Right lobe of liver (tissue), 6 donors: ENCODE measurements around the gene PTBP3. TPM values are rescaled to one million over a fixed set of nuclear protein-coding genes. Genes with fewer than 3 reads are reported as not detected.

Source experiments
- ATAC-seq, 4 donors: fragments of 200-7000 bp; cut with Tn5 transposase; one replicate each; pipeline ENCODE4 v1.9.1; 2020; ENCODE audit warnings: mild to moderate bottlenecking in 4 of 4, moderate library complexity in 4 of 4
- DNase-seq, 3 donors: peaks; one replicate each; pipeline ENCODE4 v3.0.0-alpha.2; 2020
- H3K27ac ChIP-seq, 3 donors: fragments of 200-600 bp; one replicate each; pipeline ENCODE4 v1.8.0; 2022
- H3K27me3 ChIP-seq, 2 donors: fragments of 200-600 bp; one replicate each; pipeline ENCODE4 v1.8.0; 2022
- H3K36me3 ChIP-seq, 4 donors: fragments of 200-600 bp; sonication (generic) in 1 of 4; one replicate each; pipeline versions ENCODE4 v1.5.1 to v1.8.0; 2017 to 2022; ENCODE audit warnings: control low read depth in 1 of 4
- H3K4me1 ChIP-seq, 4 donors: fragments of 200-600 bp; sonication (generic) in 1 of 4; one replicate each; pipeline versions ENCODE4 v1.5.1 to v1.8.0; 2017 to 2022; ENCODE audit warnings: control low read depth in 1 of 4
- H3K4me3 ChIP-seq, 3 donors: fragments of 200-600 bp; one replicate each; pipeline ENCODE4 v1.8.0; 2022
- H3K9me3 ChIP-seq, 4 donors: fragments of 200-600 bp; sonication (generic) in 1 of 4; one replicate each; pipeline versions ENCODE4 v1.5.1 to v1.8.0; 2017 to 2022; ENCODE audit warnings: control low read depth in 1 of 4
- CTCF ChIP-seq, 4 donors: fragments of 200-600 bp in 3 of 4; fragments of 450-650 bp in 1 of 4; IDR thresholded peaks; one replicate each; pipeline versions ENCODE4 v1.5.1 to v1.8.0; 2016 to 2022; ENCODE audit warnings: antibody characterized with exemption in 4 of 4, mild to moderate bottlenecking in 2 of 4
- POLR2A ChIP-seq: fragments of 450-650 bp; IDR thresholded peaks from one replicate; pipeline ENCODE4 v1.6.1; 2017; ENCODE audit warnings: antibody characterized with exemption, mild to moderate bottlenecking
- WGBS: methylation state at CpG from one replicate; pipeline ENCODE4 v1.1.6; 2018; ENCODE audit warnings: low coverage, low lambda C conversion rate; ENCODE audit not compliant: insufficient coverage; ENCODE audit errors: missing lambda C conversion rate; 5-methylcytosine and 5-hydroxymethylcytosine counted together
- intact Hi-C, 2 donors: fragments of 100-400 bp; cut with DNase I; formaldehyde crosslinking; loops; one replicate each; pipeline versions ENCODE4 v1.11.2 to v1.14.1; 2022
- total RNA-seq, 6 experiments: library from RNA; depleted of rRNA in 2 of 6; stranded (reverse); fragments of >200 nt in 2 of 6; fragmentation: NEBNext Ultra II Directional in 3 of 6; extraction: Animal tissue kit (Norgen Biotek cat#: 25700) in 3 of 6; gene quantifications; one replicate each; pipeline versions ENCODE4 v1.1.0 to v1.2.4, GENCODE V29; 2016 to 2023
- donor health status: DM: no; HTN: yes; CAD: no.
- donor health status: DM: no; HTN: no; CAD: no.
- donor health status: DM: no; HTN: no; CAD: no.
- donor health status: DM: no; HTN: yes; CAD: no.
- donor health status: DM: no; HTN: yes; CAD: no.

PTBP3 gene
- total RNA-seq, 6 experiments from 2014 or later, result 16.3 to 29.9 (median 19.3) TPM

DNA sequence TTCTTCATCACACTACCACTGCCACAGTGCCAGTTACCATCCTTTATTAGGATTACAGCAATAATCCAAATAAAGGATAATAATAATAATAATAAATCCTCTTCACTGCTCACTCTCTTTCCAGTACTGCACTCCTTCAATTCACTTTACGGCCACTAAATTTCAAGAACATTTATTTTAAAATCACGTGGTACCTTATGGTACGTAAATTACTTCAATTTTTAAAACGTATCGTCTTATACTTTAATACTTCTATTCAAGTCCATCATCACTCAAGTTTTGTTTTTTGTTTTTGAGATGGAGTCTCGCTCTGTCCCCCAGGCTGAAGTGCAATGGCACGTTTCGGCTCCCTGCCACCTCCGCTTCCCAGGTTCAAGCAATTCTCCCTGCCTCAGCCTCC is 36.5 kb downstream of the PTBP3 start:
- no peaks in the 10 kb centered on the region for H3K9me3 ChIP-seq
- no peaks in the 10 kb centered on the region for H3K36me3 ChIP-seq
- H3K4me1 ChIP-seq, result peaks cover 0 to 5% (median 2%) of the 10 kb centered on the region in 4 donors
- no peak overlapping the region for H3K27ac ChIP-seq
- TF ChIP-seq CTCF (IDR thresholded peaks at IDR 0.05) (no peak), POLR2A (no peak)
- DNase-seq, result no peak
- H3K4me3 ChIP-seq, result no peak overlapping the region
- 97% methylated on average over 9 of the region's 9 CpGs for WGBS
- no peaks in the 10 kb centered on the region for H3K27me3 ChIP-seq
- ATAC-seq, result no peak
- intact Hi-C loops, result no loop called here

GRCh38 chr9:112295174-112295573 is 38.2 kb downstream of the PTBP3 start:
- H3K36me3 ChIP-seq, result no peaks in the 10 kb centered on the region
- ATAC-seq, result no peak
- TF ChIP-seq CTCF (IDR thresholded peaks at IDR 0.05), result no peak
- TF ChIP-seq POLR2A, result no peak
- H3K9me3 ChIP-seq, result no peaks in the 10 kb centered on the region
- intact Hi-C loops, result no loop called here
- DNase-seq, result no peak
- WGBS, result 88% methylated on average over 1 of the region's 2 CpGs
- no peak overlapping the region for H3K4me3 ChIP-seq
- H3K27ac ChIP-seq, result no peak overlapping the region
- H3K27me3 ChIP-seq, result no peaks in the 10 kb centered on the region
- peaks cover 0 to 5% (median 2%) of the 10 kb centered on the region in 4 donors for H3K4me1 ChIP-seq

- ATAC-seq (no peak), DNase-seq (no peak)
- intact Hi-C loops, result no loop called here
- Histone ChIP-seq H3K4me1 (no peaks in the 10 kb centered on the region), H3K36me3 (no peaks in the 10 kb centered on the region), H3K4me3 (no peak overlapping the region), H3K9me3 (no peaks in the 10 kb centered on the region), H3K27ac (no peak overlapping the region), H3K27me3 (no peaks in the 10 kb centered on the region)
- TF ChIP-seq POLR2A (no peak), CTCF (IDR thresholded peaks at IDR 0.05) (no peak)
Measured at GRCh38 chr9:112288029-112288428, 45.4 kb downstream of the PTBP3 start.

GRCh38 chr9:112286926-112287325 is 46.5 kb downstream of the PTBP3 start:
- Histone ChIP-seq H3K27ac (no peak overlapping the region), H3K4me1 (no peaks in the 10 kb centered on the region), H3K36me3 (no peaks in the 10 kb centered on the region), H3K27me3 (no peaks in the 10 kb centered on the region), H3K4me3 (no peak overlapping the region), H3K9me3 (no peaks in the 10 kb centered on the region)
- 79% methylated on average over 2 of the region's 2 CpGs for WGBS
- TF ChIP-seq CTCF (IDR thresholded peaks at IDR 0.05) (no peak), POLR2A (no peak)
- intact Hi-C loops, result no loop called here
- no peak for ATAC-seq
- DNase-seq, result no peak

GRCh38 chr9:112285056-112285455 is 48.4 kb downstream of the PTBP3 start:
- H3K27me3 ChIP-seq, result no peaks in the 10 kb centered on the region
- H3K36me3 ChIP-seq, result no peaks in the 10 kb centered on the region
- 89% methylated on average over 2 of the region's 2 CpGs for WGBS
- TF ChIP-seq POLR2A (no peak), CTCF (IDR thresholded peaks at IDR 0.05) (no peak)
- no peaks in the 10 kb centered on the region for H3K9me3 ChIP-seq
- H3K4me1 ChIP-seq, result no peaks in the 10 kb centered on the region
- ATAC-seq, result no peak
- no peak overlapping the region for H3K4me3 ChIP-seq
- intact Hi-C loops, result no loop called here
- no peak overlapping the region for H3K27ac ChIP-seq
- DNase-seq, result no peak
